ENCODE data around the gene DNASE2B. TPM values are rescaled to one million over a fixed set of nuclear protein-coding genes. Genes with fewer than 3 reads are reported as not detected.

The DNASE2B gene
- total RNA-seq, 1 experiment from 2014 or later: not detected

GRCh38 chr1:84350550-84350949 is 47.7 kb upstream of the DNASE2B start:
- H3K27me3 Mint-ChIP-seq (ENCODE audit: low read depth): no peaks in the 10 kb centered on the region
- no peak overlapping the region for H3T11ph ChIP-seq (ENCODE audit: low read length)
- H3K9me3 Mint-ChIP-seq: no peaks in the 10 kb centered on the region
- TF ChIP-seq CTCF (conservative IDR thresholded peaks at IDR 0.05): no peak
- H3K4ac ChIP-seq (ENCODE audit: low read depth, low read length): no peak overlapping the region
- WGBS (ENCODE audit: extremely low coverage, insufficient read length, low lambda C conversion rate): no CpG with 5 or more reads among the region's 3 CpGs
- no peak overlapping the region for H2BK12ac ChIP-seq (ENCODE audit: insufficient read length, low read depth, low read length)
- no peaks in the 10 kb centered on the region for H3K27me3 ChIP-seq (ENCODE audit: insufficient read depth, low read length)
- H4K5ac ChIP-seq (ENCODE audit: insufficient read length, low read depth, low read length): no peak overlapping the region
- no peak overlapping the region for H2BK20ac ChIP-seq (ENCODE audit: low read depth, low read length, poor library complexity, severe bottlenecking)
- H3K27ac ChIP-seq (ENCODE audit: insufficient read length, low read depth, low read length): no peak overlapping the region
- H3K27ac Mint-ChIP-seq: no peak overlapping the region
- no peaks in the 10 kb centered on the region for H3K9me3 ChIP-seq (ENCODE audit: control insufficient read depth, low read depth, low read length)
- no peaks in the 10 kb centered on the region for H3K36me3 Mint-ChIP-seq (ENCODE audit: insufficient read depth in 1 of 3, low read depth in 3 of 3)
- no peak overlapping the region for H3K56ac ChIP-seq (ENCODE audit: insufficient read length, low read depth, low read length)
- H2BK5ac ChIP-seq (ENCODE audit: insufficient read length, low read length): no peak overlapping the region
- no peak overlapping the region for H3K9ac ChIP-seq (ENCODE audit: extremely low read depth, insufficient read length, low read length)
- H3K14ac ChIP-seq (ENCODE audit: insufficient read depth, low read length): no peak overlapping the region
- no peak overlapping the region for H3K4me2 ChIP-seq (ENCODE audit: insufficient read depth, insufficient read length, low read length)
- H3K4me3 Mint-ChIP-seq: no peak overlapping the region
- no peaks in the 10 kb centered on the region for H3K4me1 ChIP-seq (ENCODE audit: insufficient read depth, low read length)
- no peak overlapping the region for H4K8ac ChIP-seq (replicated peaks; ENCODE audit: insufficient read length, low read depth, low read length)
- no peak overlapping the region for H2AK5ac ChIP-seq (ENCODE audit: insufficient read length, low read length)
- no peak overlapping the region for H4K91ac ChIP-seq (ENCODE audit: insufficient read length, low read depth, low read length)
- H3K79me2 ChIP-seq (ENCODE audit: insufficient read depth, low read length): no peaks in the 10 kb centered on the region
- H3K23me2 ChIP-seq (ENCODE audit: insufficient read length, low read depth, low read length, poor library complexity, severe bottlenecking): no peaks in the 10 kb centered on the region
- no peak overlapping the region for H3K23ac ChIP-seq (ENCODE audit: insufficient read length, low read depth, low read length)
- H3K18ac ChIP-seq (ENCODE audit: insufficient read length, low read depth, low read length): no peak overlapping the region
- no peak overlapping the region for H2BK120ac ChIP-seq (ENCODE audit: low read depth, low read length, poor library complexity, severe bottlenecking)
- no peak overlapping the region for H2AFZ ChIP-seq (ENCODE audit: low read length)
- peaks cover 3% of the 10 kb centered on the region in 2 experiments; a peak in 1 of 4 replicates for H3K4me1 Mint-ChIP-seq
- DNase-seq: no peak
- H4K20me1 ChIP-seq (ENCODE audit: control insufficient read depth, insufficient read depth, insufficient read length): no peaks in the 10 kb centered on the region
- H3K79me1 ChIP-seq (ENCODE audit: insufficient read depth, low read depth, low read length, poor library complexity, severe bottlenecking): no peaks in the 10 kb centered on the region
- H2BK15ac ChIP-seq (ENCODE audit: low read depth, low read length): no peak overlapping the region

Measured in H9 (cell line).